ENCODE measurements around the gene BANP.
A peak's percentile ranks its signal among the peaks of the same experiment; 100 is the strongest.
"Not testable (repeated sequence)": the region's sequence is repeated elsewhere in the genome, so short reads cannot be mapped to it uniquely, and the experiment has no call there.

The BANP gene

GRCh38 chr16:87970186-87970585 lies 19.0 kb downstream of the BANP start:
- no peak for DNase-seq

- no peak for DNase-seq
These were observed 20.7 kb downstream of the BANP start for GRCh38 chr16:87971933-87972332.

GRCh38 chr16:87973717-87974116 lies 22.5 kb downstream of the BANP start:
- no peak for DNase-seq

- DNase-seq, result no peak
These were observed 22.9 kb downstream of the BANP start for GRCh38 chr16:87974178-87974577.

GRCh38 chr16:87976665-87977064 lies 25.4 kb downstream of the BANP start:
- no peak for DNase-seq

- no peak for DNase-seq
These were observed 26.9 kb downstream of the BANP start for GRCh38 chr16:87978127-87978526.

- no peak for DNase-seq
These were observed 28.1 kb downstream of the BANP start for GRCh38 chr16:87979352-87979751.

- DNase-seq, result not testable (repeated sequence)
These were observed 28.8 kb downstream of the BANP start for GRCh38 chr16:87979911-87980630.

GRCh38 chr16:87981376-87981775 lies 30.1 kb downstream of the BANP start:
- not testable (repeated sequence) for DNase-seq

- DNase-seq, result no peak
These were observed 31.4 kb downstream of the BANP start for GRCh38 chr16:87982581-87983041.

GRCh38 chr16:87983072-87983736 lies 32.0 kb downstream of the BANP start:
- DNase-seq, result not testable (repeated sequence)

GRCh38 chr16:87983737-87984097 lies 32.5 kb downstream of the BANP start:
- not testable (repeated sequence) for DNase-seq

- DNase-seq, result not testable (repeated sequence)
These were observed 32.9 kb downstream of the BANP start for GRCh38 chr16:87984180-87984579.

- no peak for DNase-seq
These were observed 33.5 kb downstream of the BANP start for GRCh38 chr16:87984632-87985267.

- not testable (repeated sequence) for DNase-seq
These were observed 34.3 kb downstream of the BANP start for GRCh38 chr16:87985493-87985892.

- DNase-seq, result peak; percentile 10
These were observed 35.2 kb downstream of the BANP start for GRCh38 chr16:87986361-87986849.

- not testable (repeated sequence) for DNase-seq
These were observed 37.4 kb downstream of the BANP start for GRCh38 chr16:87988596-87988995.

- not testable (repeated sequence) for DNase-seq
These were observed 39.0 kb downstream of the BANP start for GRCh38 chr16:87990254-87990653.

- DNase-seq, result not testable (repeated sequence)
These were observed 40.9 kb downstream of the BANP start for GRCh38 chr16:87992142-87992541.

GRCh38 chr16:87993901-87994300 lies 42.7 kb downstream of the BANP start:
- DNase-seq, result no peak

GRCh38 chr16:87995644-87996043 lies 44.4 kb downstream of the BANP start:
- DNase-seq, result no peak

GRCh38 chr16:87996962-87997880 lies 46.0 kb downstream of the BANP start:
- no peak for DNase-seq

All from CD4-positive, alpha-beta T cell treated with Interferon gamma for 1 hour (primary cell).